ENCODE results near the gene FAM13B. TPM values are rescaled to one million over a fixed set of nuclear protein-coding genes. Genes with fewer than 3 reads are reported as not detected.
"Not testable (repeated sequence)": the region's sequence is repeated elsewhere in the genome, so short reads cannot be mapped to it uniquely, and the experiment has no call there.

FAM13B gene
- total RNA-seq, 1 donor: 70.8 TPM

GRCh38 chr5:138022912-138023311 lies 10.0 kb downstream of the FAM13B start:
- H3K9me3 ChIP-seq (ENCODE audit: low read depth, low read length): no peaks in the 10 kb centered on the region
- H3K4me3 ChIP-seq (ENCODE audit: low read length): no peak overlapping the region
- no peaks in the 10 kb centered on the region for H3K27me3 ChIP-seq (ENCODE audit: insufficient read depth, low read length)
- H3K4me1 ChIP-seq (ENCODE audit: insufficient read depth, low read length): peaks cover 32% of the 10 kb centered on the region

GRCh38 chr5:138021771-138022170 lies 11.1 kb downstream of the FAM13B start:
- Histone ChIP-seq H3K4me3 (ENCODE audit: low read length) (no peak overlapping the region), H3K27me3 (ENCODE audit: insufficient read depth, low read length) (no peaks in the 10 kb centered on the region), H3K4me1 (ENCODE audit: insufficient read depth, low read length) (peaks cover 26% of the 10 kb centered on the region), H3K9me3 (ENCODE audit: low read depth, low read length) (no peaks in the 10 kb centered on the region)

GRCh38 chr5:138018849-138019248 lies 14.0 kb downstream of the FAM13B start:
- no peaks in the 10 kb centered on the region for H3K9me3 ChIP-seq (ENCODE audit: low read depth, low read length)
- peaks cover 12% of the 10 kb centered on the region for H3K4me1 ChIP-seq (ENCODE audit: insufficient read depth, low read length)
- H3K4me3 ChIP-seq (ENCODE audit: low read length): no peak overlapping the region
- H3K27me3 ChIP-seq (ENCODE audit: insufficient read depth, low read length): no peaks in the 10 kb centered on the region

GRCh38 chr5:138015916-138016315 lies 17.0 kb downstream of the FAM13B start:
- H3K4me3 ChIP-seq (ENCODE audit: low read length): no peak overlapping the region
- H3K27me3 ChIP-seq (ENCODE audit: insufficient read depth, low read length): no peaks in the 10 kb centered on the region
- H3K4me1 ChIP-seq (ENCODE audit: insufficient read depth, low read length): no peaks in the 10 kb centered on the region
- no peaks in the 10 kb centered on the region for H3K9me3 ChIP-seq (ENCODE audit: low read depth, low read length)

GRCh38 chr5:138011991-138012390 lies 20.9 kb downstream of the FAM13B start:
- Histone ChIP-seq H3K9me3 (ENCODE audit: low read depth, low read length) (no peaks in the 10 kb centered on the region), H3K4me1 (ENCODE audit: insufficient read depth, low read length) (no peaks in the 10 kb centered on the region), H3K4me3 (ENCODE audit: low read length) (no peak overlapping the region), H3K27me3 (ENCODE audit: insufficient read depth, low read length) (no peaks in the 10 kb centered on the region)

- H3K4me3 ChIP-seq (ENCODE audit: low read length): no peak overlapping the region
- H3K4me1 ChIP-seq (ENCODE audit: insufficient read depth, low read length): peaks cover 18% of the 10 kb centered on the region
- no peaks in the 10 kb centered on the region for H3K27me3 ChIP-seq (ENCODE audit: insufficient read depth, low read length)
- peaks cover 7% of the 10 kb centered on the region for H3K9me3 ChIP-seq (ENCODE audit: low read depth, low read length)
These were observed 32.7 kb downstream of the FAM13B start for GRCh38 chr5:138000102-138000723.

- peaks cover 7% of the 10 kb centered on the region for H3K9me3 ChIP-seq (ENCODE audit: low read depth, low read length)
- H3K4me1 ChIP-seq (ENCODE audit: insufficient read depth, low read length): peaks cover 26% of the 10 kb centered on the region
- no peak overlapping the region for H3K4me3 ChIP-seq (ENCODE audit: low read length)
- no peaks in the 10 kb centered on the region for H3K27me3 ChIP-seq (ENCODE audit: insufficient read depth, low read length)
These were observed 35.1 kb downstream of the FAM13B start for GRCh38 chr5:137997726-137998213.

- H3K4me1 ChIP-seq (ENCODE audit: insufficient read depth, low read length): peaks cover 26% of the 10 kb centered on the region
- H3K4me3 ChIP-seq (ENCODE audit: low read length): no peak overlapping the region
- no peaks in the 10 kb centered on the region for H3K27me3 ChIP-seq (ENCODE audit: insufficient read depth, low read length)
- peaks cover 7% of the 10 kb centered on the region for H3K9me3 ChIP-seq (ENCODE audit: low read depth, low read length)
These were observed 37.1 kb downstream of the FAM13B start for GRCh38 chr5:137995749-137996128.

- Histone ChIP-seq H3K27me3 (ENCODE audit: insufficient read depth, low read length) (no peaks in the 10 kb centered on the region), H3K4me3 (ENCODE audit: low read length) (no peak overlapping the region), H3K4me1 (ENCODE audit: insufficient read depth, low read length) (peaks cover 26% of the 10 kb centered on the region), H3K9me3 (ENCODE audit: low read depth, low read length) (peaks cover 7% of the 10 kb centered on the region)
These were observed 37.7 kb downstream of the FAM13B start for GRCh38 chr5:137995077-137995748.

- Histone ChIP-seq H3K4me1 (ENCODE audit: insufficient read depth, low read length) (peaks cover 26% of the 10 kb centered on the region), H3K4me3 (ENCODE audit: low read length) (no peak overlapping the region), H3K9me3 (ENCODE audit: low read depth, low read length) (peaks cover 7% of the 10 kb centered on the region), H3K27me3 (ENCODE audit: insufficient read depth, low read length) (no peaks in the 10 kb centered on the region)
These were observed 38.3 kb downstream of the FAM13B start for GRCh38 chr5:137994556-137994955.

- H3K27me3 ChIP-seq (ENCODE audit: insufficient read depth, low read length): no peaks in the 10 kb centered on the region
- no peaks in the 10 kb centered on the region for H3K9me3 ChIP-seq (ENCODE audit: low read depth, low read length)
- no peak overlapping the region for H3K4me3 ChIP-seq (ENCODE audit: low read length)
- H3K4me1 ChIP-seq (ENCODE audit: insufficient read depth, low read length): peaks cover 1% of the 10 kb centered on the region
These were observed 43.5 kb downstream of the FAM13B start for GRCh38 chr5:137989419-137989818.

- no peaks in the 10 kb centered on the region for H3K4me1 ChIP-seq (ENCODE audit: insufficient read depth, low read length)
- no peaks in the 10 kb centered on the region for H3K27me3 ChIP-seq (ENCODE audit: insufficient read depth, low read length)
- H3K4me3 ChIP-seq (ENCODE audit: low read length): no peak overlapping the region
- no peaks in the 10 kb centered on the region for H3K9me3 ChIP-seq (ENCODE audit: low read depth, low read length)
These were observed 57.7 kb downstream of the FAM13B start for GRCh38 chr5:137975208-137975607.

- H3K9me3 ChIP-seq (ENCODE audit: low read depth, low read length); H3K4me1 ChIP-seq (ENCODE audit: insufficient read depth, low read length); H3K4me3 ChIP-seq (ENCODE audit: low read length); H3K27me3 ChIP-seq (ENCODE audit: insufficient read depth, low read length): not testable (repeated sequence)
These were observed 62.5 kb downstream of the FAM13B start for GRCh38 chr5:137970384-137970783.

GRCh38 chr5:137960819-137961218 lies 72.1 kb downstream of the FAM13B start:
- Histone ChIP-seq H3K4me1 (ENCODE audit: insufficient read depth, low read length) (no peaks in the 10 kb centered on the region), H3K4me3 (ENCODE audit: low read length) (no peak overlapping the region), H3K27me3 (ENCODE audit: insufficient read depth, low read length) (no peaks in the 10 kb centered on the region), H3K9me3 (ENCODE audit: low read depth, low read length) (no peaks in the 10 kb centered on the region)

- H3K4me3 ChIP-seq (ENCODE audit: low read length): no peak overlapping the region
- H3K27me3 ChIP-seq (ENCODE audit: insufficient read depth, low read length): no peaks in the 10 kb centered on the region
- H3K9me3 ChIP-seq (ENCODE audit: low read depth, low read length): no peaks in the 10 kb centered on the region
- no peaks in the 10 kb centered on the region for H3K4me1 ChIP-seq (ENCODE audit: insufficient read depth, low read length)
These were observed 72.7 kb downstream of the FAM13B start for GRCh38 chr5:137960141-137960540.

- Histone ChIP-seq H3K4me1 (ENCODE audit: insufficient read depth, low read length) (no peaks in the 10 kb centered on the region), H3K27me3 (ENCODE audit: insufficient read depth, low read length) (no peaks in the 10 kb centered on the region), H3K4me3 (ENCODE audit: low read length) (no peak overlapping the region), H3K9me3 (ENCODE audit: low read depth, low read length) (no peaks in the 10 kb centered on the region)
These were observed 73.4 kb downstream of the FAM13B start for GRCh38 chr5:137959488-137959887.

Data from mononuclear cell (primary cell).